GM21576 (cell line): ENCODE data around the gene PDE1A.

Experiments used
- ATAC-seq: cut with Tn5 transposase; IDR thresholded peaks from one replicate; pipeline ENCODE4 v1.9.1; 2021; ENCODE audit warnings: mild to moderate bottlenecking, moderate library complexity; ENCODE audit not compliant: unreplicated experiment

Gene PDE1A

GRCh38 chr2:182426918-182427240 lies at the start of gene PDE1A:
Gene PDE1A (minus strand): TSS chr2:182427036.
- ATAC-seq, result no peak

- ATAC-seq, result no peak
These were observed 46.8 kb upstream of the PDE1A start for GRCh38 chr2:182473635-182474034.

GRCh38 chr2:182463760-182464159 lies 36.9 kb upstream of the PDE1A start:
- no peak for ATAC-seq

DNA sequence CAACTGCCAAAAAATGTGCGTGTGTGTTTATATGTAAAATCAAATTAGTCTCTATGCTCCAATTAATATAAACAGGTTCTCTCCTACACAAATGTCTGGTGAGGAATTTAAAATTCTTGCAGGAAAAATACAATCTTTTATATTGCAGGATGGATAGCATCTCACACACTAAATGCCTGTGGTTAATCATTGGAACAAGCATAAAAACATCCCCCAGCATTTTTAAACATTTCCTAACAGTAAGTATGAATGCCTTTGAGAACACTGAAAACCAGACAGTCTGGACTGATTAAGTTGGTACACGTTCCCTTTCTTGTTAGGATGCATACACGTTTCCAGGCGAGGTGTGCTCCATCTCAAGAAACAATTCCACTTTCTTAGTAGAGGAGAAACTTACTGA lies 29.9 kb upstream of the PDE1A start:
- no peak for ATAC-seq

- ATAC-seq, result no peak
These were observed 25.7 kb upstream of the PDE1A start for GRCh38 chr2:182452456-182452990.

DNA sequence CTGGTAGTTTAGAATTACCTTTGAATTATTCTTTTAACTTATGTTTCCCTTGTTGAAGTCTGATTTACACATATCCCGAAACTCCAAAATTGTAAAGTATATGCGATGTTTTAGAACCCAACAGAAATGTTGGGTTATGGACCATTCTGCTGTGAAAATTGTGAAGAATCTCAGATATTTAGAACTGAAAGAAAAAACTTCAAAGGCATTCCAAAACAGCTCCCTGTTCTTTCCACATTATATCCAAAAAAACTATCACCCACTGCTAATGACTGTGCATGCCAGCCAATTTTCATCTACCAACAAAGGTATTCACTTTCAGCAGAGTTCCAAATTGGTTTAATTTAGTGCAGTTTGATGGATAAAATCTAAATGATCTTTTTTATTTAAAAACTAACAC lies 21.5 kb upstream of the PDE1A start:
- ATAC-seq, result no peak

DNA sequence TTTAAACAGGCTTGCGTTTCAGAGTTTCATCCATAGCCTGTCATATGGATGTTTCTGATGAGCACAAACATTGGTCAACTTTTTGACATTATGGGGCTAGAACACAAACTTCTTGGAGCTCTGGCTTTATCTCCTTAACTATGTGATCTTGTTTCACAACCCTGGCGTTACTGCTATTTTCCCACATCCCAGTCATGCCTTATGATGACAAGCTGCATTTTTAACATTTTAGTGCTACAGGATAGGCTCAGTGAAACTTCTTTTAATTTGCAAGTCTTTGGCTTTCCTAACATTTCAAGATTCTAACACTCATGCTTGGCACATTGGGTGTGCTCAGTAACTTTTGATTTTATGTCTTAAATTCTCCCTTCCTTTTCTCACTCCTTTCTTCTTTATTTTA lies 21.0 kb upstream of the PDE1A start:
- ATAC-seq, result no peak

GRCh38 chr2:182447163-182447562 lies 20.3 kb upstream of the PDE1A start:
- no peak for ATAC-seq

DNA sequence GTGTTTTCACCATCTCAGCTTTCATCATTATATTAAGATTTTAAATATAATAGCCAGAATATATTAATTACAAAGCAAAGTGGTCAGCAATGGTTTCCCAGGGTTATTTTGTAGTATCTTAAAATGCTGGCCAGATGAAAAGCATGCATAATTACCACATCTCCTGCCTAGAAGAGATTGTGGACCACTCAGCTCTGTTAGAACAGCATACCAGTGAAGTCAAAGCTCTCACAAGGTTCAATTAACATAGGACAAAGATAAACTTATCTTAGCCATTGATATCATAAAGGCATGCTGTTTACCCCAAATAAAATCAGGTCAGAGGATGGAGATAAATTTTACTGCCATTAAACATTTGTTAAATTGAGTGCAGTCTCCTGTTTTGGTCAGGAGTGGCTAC lies 19.3 kb upstream of the PDE1A start:
- ATAC-seq, result no peak

DNA sequence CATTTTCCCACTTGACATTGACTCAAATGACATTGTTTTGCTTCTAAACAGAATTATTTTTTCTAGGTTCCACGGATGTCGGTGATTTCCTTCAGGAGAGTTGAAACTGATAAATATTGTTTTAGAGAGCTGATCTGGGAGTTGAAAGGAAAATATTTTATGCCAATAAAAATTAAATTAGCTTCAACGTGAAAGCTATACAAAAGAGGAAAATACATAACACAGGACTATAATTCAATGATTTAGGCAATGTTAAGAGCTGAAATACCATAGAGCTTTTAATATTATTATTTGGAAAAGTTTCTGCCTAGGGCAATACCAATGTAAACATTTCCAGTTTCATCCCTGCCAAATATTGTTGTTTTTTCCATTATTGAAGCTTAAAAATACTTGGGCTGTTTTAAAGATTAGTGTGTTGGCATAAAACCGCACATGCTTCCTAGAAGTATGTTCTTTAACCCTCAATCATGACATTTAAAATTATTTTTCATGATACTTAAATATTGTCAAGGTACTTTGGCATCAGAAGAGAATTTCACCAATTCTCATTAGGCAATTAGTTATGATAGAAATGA lies 18.6 kb upstream of the PDE1A start:
- ATAC-seq, result no peak

GRCh38 chr2:182444806-182445205 lies 18.0 kb upstream of the PDE1A start:
- ATAC-seq, result no peak

- no peak for ATAC-seq
These were observed 17.3 kb upstream of the PDE1A start for GRCh38 chr2:182444170-182444569.

GRCh38 chr2:182436252-182436651 lies 9.4 kb upstream of the PDE1A start:
- ATAC-seq, result no peak

DNA sequence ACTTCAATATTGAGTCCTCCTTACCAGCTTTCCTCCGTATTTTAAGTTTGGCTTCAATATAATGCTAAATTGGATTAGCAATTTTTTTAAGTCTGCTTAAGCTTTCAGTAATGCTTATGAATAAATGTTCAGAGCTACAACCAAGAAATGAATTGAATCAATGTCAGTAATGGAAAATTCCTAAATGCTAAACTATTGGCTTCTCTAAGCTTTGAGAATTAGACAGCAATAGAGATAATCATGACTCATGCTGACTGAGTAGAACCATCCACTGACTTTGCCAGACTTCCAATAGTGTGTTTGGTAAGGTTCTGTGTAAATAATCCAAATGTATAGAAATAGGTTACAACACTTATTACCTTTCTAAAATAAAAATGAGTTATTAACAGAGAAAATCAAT lies 8.9 kb upstream of the PDE1A start:
- ATAC-seq, result no peak

DNA sequence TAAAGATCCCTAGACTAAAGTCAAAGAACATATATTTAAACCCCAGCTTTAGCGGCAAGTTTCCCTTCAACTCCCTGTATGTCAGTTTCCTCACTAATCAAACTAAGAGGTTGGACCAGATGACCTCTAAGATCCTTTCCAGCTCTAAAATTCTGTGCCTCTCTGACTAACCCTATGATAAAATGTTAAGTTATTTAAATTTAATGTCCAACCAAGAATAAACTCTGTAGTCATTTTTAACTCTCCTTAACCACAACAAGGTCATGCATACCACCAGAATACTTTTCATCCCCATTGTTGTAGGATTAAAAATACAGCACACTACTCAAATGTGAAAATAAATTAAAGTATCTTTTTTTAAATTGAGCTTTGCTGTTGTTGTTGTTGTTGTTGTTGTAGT lies 5.2 kb upstream of the PDE1A start:
- no peak for ATAC-seq

DNA sequence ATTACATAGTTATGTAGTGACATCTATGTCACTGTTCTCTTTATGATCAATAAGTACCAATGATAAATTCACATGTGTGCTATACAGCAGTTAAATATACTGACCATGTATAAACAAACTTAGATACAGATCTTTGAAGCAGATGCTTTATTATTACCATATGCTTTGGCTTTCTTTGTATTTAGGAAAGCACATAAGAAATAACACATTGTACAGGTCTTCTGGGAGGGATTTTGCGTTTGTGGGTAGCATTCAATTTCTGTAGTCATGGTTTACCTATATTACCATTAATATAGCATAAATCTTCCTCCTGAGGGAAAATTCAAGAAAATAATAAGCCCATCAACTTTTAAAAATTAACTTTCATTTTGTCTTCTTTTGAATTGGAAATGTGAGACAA lies 1.6 kb upstream of the PDE1A start:
- no peak for ATAC-seq

DNA sequence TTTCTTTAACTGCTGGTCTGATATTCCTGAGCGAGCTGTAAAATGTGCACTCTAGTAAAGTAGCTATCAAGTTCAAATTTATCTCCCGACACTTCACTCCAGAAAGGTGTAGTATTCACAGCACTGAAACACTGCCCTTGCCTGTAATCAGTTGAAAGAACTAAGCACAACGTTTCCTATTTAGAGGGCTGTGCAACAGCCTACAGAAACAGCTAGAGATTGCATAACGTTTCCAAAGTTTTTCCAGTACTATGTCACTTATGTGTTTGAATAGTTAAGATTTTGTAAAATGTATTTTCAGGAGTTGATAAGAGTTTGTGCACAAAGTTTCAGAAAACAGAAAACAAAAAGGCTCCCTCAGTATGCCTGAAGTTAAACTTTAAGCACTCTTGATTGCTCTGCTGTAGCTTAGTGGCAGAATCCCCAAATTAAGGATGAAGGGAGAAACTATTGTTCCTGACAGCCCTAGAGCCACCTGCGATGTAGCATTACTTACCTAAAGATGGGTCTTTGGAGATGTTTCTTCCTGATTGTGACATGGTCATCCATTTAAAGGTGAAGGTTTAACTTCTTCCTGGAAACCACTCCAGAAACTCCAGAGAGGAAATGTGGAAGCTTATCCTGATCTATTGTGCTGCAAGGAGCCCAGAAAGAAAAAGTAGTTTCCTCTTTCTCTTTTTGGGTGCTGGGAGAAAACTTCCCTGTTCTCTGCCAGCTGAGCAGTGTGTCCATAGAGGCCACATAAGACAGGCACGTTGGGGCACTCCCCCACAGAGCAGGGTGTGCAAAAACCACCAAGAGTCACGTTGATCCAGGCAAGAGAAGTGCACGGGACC lies 536 bp downstream of the PDE1A start:
- no peak for ATAC-seq

- no peak for ATAC-seq
These were observed 4.0 kb downstream of the PDE1A start for GRCh38 chr2:182422864-182423263.

GRCh38 chr2:182420669-182421068 lies 6.2 kb downstream of the PDE1A start:
- no peak for ATAC-seq

- no peak for ATAC-seq
These were observed 10.0 kb downstream of the PDE1A start for GRCh38 chr2:182416861-182417260.

DNA sequence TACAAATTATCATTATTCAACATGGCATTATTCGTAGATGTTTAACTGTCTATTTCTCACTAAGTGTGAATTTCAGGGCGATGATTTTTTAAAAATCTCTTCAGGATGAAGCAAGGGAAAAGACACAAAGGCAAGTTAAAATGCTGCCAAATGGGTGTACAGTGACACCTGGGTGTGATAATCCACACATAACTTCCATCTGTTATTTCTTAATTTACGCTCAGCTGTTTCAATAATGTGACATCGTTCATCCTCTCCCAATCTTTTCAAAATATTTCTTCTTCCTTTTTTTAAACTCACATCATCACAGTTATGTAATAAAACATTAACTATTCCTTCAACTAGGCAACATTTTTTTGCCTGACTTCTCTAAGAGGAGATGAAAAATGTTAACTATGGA lies 10.6 kb downstream of the PDE1A start:
- ATAC-seq, result no peak

GRCh38 chr2:182415771-182416170 lies 11.1 kb downstream of the PDE1A start:
- ATAC-seq, result no peak

GRCh38 chr2:182412858-182413257 lies 14.0 kb downstream of the PDE1A start:
- ATAC-seq, result no peak
